HG03066 (cell line): ENCODE results near the gene TAF15.

Experiments
- ATAC-seq: cut with Tn5 transposase; IDR thresholded peaks from one replicate; pipeline ENCODE4 v1.9.1; 2021; ENCODE audit warnings: low read depth; ENCODE audit not compliant: unreplicated experiment

TAF15 gene

GRCh38 chr17:35816723-35817122 is 7.4 kb downstream of the TAF15 start:
- no peak for ATAC-seq

DNA sequence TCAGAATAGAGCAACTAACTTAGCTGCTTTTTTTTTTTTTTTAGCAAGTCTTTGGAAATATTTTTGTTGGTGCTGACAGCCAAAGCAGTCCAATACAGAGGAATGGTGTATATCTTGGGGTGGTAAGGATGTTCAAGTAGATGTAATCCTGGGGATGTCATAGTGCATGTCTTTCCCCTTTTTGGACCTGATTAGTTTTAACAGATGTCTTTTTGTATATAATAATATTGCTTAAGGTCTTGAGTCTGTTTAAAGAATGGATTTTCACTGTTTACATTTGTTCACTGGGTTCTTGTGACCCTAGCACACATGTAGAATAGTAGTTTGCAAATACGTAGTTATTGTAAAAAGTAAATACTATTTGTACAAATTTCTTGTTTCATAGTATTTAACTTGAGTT is 7.9 kb downstream of the TAF15 start:
- ATAC-seq: no peak

DNA sequence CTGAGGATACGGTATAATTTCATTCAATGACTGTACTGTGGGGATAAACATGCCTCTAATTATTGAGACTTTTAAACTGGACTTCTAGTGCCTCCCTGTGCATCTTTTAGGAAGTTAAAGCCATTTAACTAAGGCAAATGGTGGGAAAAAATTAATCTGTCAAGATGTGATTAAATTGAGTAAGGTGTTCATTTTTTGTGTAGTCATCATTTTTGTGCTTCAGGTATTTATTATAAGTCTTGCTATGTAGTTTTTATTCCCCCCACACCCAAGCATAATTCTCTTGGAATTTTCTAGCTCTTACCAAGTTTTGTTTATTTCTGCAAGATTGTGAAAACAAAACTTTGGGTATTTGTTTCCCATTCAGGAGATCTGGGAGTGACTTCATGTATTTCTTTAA is 10.2 kb downstream of the TAF15 start:
- no peak for ATAC-seq

- no peak for ATAC-seq
Observed at GRCh38 chr17:35821308-35821707, 12.0 kb downstream of the TAF15 start.

DNA sequence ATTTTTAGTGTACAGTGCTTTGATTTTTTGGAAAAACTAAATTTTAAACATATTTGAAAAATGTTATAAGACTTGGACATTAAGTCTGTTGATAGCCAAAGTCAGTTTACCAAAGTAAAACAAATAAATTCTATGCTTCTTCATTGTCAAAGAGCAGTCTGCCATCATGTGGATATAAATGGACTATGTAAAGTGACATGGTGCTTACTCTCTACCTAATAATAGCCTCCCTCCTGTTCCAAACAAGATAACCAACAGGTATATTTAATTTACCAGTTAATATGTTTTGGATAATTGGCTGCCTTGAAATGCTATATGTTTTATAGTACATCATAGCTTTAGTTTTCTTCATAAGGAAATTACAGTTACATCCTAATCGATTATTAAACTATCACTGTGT is 15.9 kb downstream of the TAF15 start:
- ATAC-seq: no peak

- ATAC-seq: no peak
Observed at GRCh38 chr17:35841101-35841500, 31.8 kb downstream of the TAF15 start.

GRCh38 chr17:35841505-35841904 is 32.2 kb downstream of the TAF15 start:
- ATAC-seq: no peak

- no peak for ATAC-seq
Observed at GRCh38 chr17:35842239-35842638, 33.0 kb downstream of the TAF15 start.

DNA sequence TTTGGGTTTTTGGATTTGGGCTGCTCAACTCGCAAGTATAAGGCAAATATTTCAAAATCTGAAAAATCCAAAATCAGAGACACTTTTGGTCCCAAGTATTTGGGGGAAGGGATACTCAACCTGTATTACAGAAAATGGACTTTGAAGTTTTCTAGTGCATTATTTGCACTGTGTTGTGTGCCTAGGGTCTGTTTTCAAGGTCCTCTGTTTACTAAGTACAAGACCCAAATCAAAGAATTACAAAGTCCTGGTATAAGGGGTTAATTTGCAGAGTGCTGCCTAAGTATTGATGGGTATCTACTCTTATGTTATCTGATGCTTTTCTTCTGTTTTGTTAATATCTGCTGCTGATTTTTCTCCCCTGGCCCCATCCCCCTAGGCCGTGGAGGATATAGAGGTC is 34.4 kb downstream of the TAF15 start:
- no peak for ATAC-seq

GRCh38 chr17:35844547-35844946 is 35.3 kb downstream of the TAF15 start:
- no peak for ATAC-seq

GRCh38 chr17:35846055-35846809 is 36.9 kb downstream of the TAF15 start:
- no peak for ATAC-seq

DNA sequence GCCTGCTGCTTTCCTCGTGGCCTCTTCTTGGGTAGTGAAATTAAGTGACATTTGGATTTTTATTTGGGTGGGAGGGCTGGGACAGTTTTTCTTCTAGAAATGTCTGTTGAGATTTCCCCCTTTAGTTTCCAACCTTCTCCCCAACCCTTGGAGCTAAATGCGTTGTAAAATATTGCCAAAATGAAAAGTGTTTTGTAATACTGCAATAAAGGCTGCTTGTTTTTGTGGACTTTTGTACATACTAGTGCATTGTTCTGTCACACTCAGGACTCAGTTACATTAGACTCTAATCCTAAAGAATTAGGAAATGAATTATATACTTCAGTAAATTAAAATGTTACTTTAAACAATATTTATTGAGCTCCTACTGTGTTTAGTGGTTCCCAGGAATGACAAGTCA is 37.7 kb downstream of the TAF15 start:
- no peak for ATAC-seq

GRCh38 chr17:35847633-35848373 is 38.5 kb downstream of the TAF15 start:
- no peak for ATAC-seq

- no peak for ATAC-seq
Observed at GRCh38 chr17:35849469-35850348, 40.4 kb downstream of the TAF15 start.

DNA sequence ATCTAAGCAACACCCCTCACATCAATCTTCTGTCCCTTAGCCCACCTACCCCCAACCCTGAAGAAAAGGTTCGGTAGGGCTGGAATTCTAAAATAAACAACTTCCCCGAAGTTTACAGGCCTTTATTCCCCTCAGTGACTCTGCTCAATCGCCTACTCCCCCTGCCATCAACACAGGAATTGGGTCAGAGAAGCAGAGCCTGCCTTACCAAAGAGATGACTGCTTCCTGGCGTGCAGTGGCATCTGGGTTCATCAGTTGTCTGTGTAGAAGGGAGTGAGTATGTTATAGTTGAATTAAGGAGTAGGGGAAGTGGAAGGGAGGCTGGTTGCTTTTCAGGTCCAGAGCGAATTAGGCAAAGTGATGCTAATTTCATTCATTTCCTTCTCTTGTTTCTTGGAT is 46.7 kb downstream of the TAF15 start:
- ATAC-seq: no peak

GRCh38 chr17:35856603-35857002 is 47.3 kb downstream of the TAF15 start:
- no peak for ATAC-seq

DNA sequence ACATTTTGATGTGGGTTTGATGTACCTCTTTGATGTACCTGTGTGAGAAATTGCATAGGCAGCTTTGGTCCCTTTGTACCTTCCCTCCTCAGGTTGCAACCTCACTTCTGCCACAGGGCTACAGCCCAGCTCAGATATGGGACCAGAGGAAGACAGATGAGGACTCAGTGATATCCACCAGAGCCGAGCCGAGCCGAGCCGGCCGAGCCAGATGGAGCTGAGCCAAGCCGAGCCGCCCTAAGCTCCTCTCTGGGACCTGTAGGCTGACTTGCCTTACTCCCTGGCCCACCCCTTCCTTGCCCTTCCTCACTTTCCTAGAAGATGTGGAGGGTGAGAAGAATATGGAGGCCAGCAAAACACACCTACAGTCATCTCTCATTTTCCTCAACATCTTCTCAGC is 55.6 kb downstream of the TAF15 start:
- no peak for ATAC-seq

DNA sequence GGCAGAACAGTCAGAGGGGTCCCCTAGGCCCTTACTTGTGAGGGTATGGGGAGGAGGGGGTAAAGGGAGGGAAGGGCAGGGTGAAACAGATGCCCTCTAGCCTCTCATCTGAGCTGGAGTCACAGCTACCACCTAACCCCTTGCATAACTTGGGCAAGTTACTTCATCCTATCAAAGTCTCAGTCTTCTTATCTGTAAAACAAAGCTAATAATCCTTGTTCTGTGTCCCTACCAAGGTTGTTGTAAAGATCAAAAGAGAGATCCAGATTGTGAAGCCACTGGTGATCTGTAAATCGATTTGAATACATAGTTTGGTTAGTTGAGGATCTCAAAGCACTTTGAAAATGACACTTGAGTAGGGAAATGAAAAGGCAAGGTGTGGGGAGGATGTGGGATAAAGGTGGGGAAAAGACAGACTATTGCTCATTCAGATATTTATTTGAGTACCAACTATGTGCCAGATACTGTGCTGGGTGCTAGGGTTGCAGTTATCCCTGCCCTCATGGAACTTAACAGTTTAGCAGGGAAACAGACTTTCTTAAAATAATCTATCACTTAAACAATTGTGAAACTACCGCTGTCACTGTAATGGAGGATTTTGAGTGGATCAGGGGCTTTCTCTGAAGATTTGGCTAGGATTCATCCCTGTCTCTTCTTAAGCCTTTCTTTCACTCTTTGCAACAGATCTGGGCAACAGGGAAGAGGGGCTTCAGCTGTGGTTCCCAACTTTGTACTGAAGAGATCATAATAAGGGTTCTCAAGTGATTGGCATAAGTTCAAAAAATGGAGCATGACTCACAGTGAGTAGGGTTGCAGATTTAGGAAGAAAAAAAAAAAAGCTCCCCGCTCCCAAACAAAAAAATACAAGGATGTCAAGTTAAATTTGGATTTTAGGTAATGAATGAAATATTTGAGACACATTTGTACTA is 56.4 kb downstream of the TAF15 start:
- ATAC-seq: no peak

DNA sequence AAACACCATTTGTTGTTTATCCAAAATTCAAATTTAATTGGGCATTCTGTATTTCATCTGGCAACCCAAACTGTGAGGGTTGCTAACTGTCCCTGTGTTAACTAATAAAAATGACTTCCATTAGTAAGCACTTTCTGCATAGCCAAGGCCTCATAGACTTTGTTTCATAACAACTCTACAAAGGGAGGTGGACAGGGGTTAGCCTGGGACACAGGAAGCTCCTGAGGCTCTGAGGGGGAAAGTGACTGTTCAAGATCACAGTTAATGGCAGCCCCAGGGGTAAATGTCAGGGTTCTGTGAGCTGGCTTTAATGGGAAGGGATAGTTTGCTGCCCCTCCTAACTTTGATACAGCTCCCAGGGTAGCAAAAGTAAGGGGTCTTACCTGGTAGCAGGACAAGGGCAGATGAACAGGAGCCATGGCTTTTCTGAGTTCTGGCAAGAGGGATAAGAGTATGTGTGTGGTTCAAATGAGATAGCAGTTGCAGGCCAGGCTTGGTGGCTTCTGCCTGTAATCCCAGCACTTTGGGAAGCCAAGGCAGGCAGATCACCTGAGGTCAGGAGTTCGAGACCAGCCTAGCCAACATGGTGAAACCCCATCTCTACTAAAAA is 57.2 kb downstream of the TAF15 start:
- ATAC-seq: no peak

DNA sequence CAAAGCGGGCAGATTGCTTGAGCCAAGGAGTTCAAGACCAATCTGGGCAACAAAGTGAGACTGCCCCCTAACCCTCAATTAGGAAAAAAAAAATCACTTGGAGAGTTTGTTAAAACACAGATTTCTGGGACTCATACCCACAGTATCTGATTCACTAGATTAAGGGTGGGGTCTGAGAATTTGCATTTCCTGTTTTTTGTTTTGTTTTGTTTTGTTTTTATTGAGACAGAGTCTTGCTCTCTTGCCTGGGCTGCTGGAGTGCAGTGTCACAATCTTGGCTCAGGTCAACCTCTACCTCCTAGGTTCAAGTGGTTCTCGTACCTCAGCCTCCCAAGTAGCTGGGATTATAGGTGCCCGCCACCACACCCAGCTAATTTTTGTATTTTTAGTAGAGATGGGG is 58.3 kb downstream of the TAF15 start:
- ATAC-seq: no peak
